NCI-H128 (cell line): ENCODE measurements around the gene BHMT2.

ENCODE experiments used
- DNase-seq: peaks from one replicate; lab custom pipeline; 2025; ENCODE audit not compliant: unreplicated experiment; lab: John Stamatoyannopoulos, UW

BHMT2 gene

GRCh38 chr5:79119486-79119885 is 49.9 kb downstream of the BHMT2 start:
- DNase-seq: no peak

GRCh38 chr5:79120221-79120620 is 50.7 kb downstream of the BHMT2 start:
- DNase-seq: no peak

- no peak for DNase-seq
Observed at GRCh38 chr5:79122973-79123372, 53.4 kb downstream of the BHMT2 start.

- no peak for DNase-seq
Observed at GRCh38 chr5:79124607-79125006, 55.0 kb downstream of the BHMT2 start.

- no peak for DNase-seq
Observed at GRCh38 chr5:79130781-79131180, 61.2 kb downstream of the BHMT2 start.

- no peak for DNase-seq
Observed at GRCh38 chr5:79133121-79133656, 63.6 kb downstream of the BHMT2 start.

GRCh38 chr5:79133657-79134451 is 64.3 kb downstream of the BHMT2 start:
- no peak for DNase-seq

GRCh38 chr5:79135790-79136553 is 66.4 kb downstream of the BHMT2 start:
- no peak for DNase-seq

- DNase-seq: no peak
Observed at GRCh38 chr5:79136618-79137017, 67.1 kb downstream of the BHMT2 start.
